GM12878 (cell line): ENCODE data around the gene STX16. TPM values are rescaled to one million over a fixed set of nuclear protein-coding genes. Genes with fewer than 3 reads are reported as not detected.

Experiments used
- ATAC-seq: fragments of 200-7000 bp; cut with Tn5 transposase; 3 replicates; pipeline ENCODE4 v1.9.1; 2020; ENCODE audit warnings: mild to moderate bottlenecking, moderate library complexity
- BruUV-seq: library from RNA; stranded (reverse); fragments of 400-500 nt; replicated peaks from 2 replicates; lab custom pipeline; 2021; lab: Mats Ljungman, UMichigan
- CTCF ChIA-PET: fragments of 300-600 bp; sonication (Branson Sonifier 250); formaldehyde crosslinking; extraction: SDS; loops from one replicate; lab custom pipeline; 2021; ENCODE audit warnings: inconsistent platforms; lab: Yijun Ruan, JAX
- POLR2A ChIA-PET: fragments of 350-600 bp; formaldehyde crosslinking; extraction: SDS; loops from one replicate; lab custom pipeline; 2021; ENCODE audit warnings: inconsistent platforms; lab: Charles Lee
- RAD21 ChIA-PET: fragments of 300-600 bp; sonication (Branson Sonifier 250); formaldehyde crosslinking; loops from one replicate; lab custom pipeline; 2023; ENCODE audit warnings: antibody characterized with exemption; ENCODE audit not compliant: unreplicated experiment; lab: Charles Lee
- SMC1A ChIA-PET: fragments of 300-600 bp; sonication (Branson Sonifier 250); formaldehyde crosslinking; loops from one replicate; lab custom pipeline; 2023; ENCODE audit not compliant: unreplicated experiment, uncharacterized antibody; lab: Charles Lee
- DNase-seq: peaks from one replicate; pipeline ENCODE4 v3.0.0-alpha.2; 2011; ENCODE audit warnings: low read depth, low spot score
- FAIRE-seq: peaks from 3 replicates; lab custom pipeline; 2011; peaks lifted over from hg19 to GRCh38; lab: Jason Lieb, UNC
- H2AFZ ChIP-seq: 2 replicates; pipeline ENCODE4 v1.6.0; 2011; ENCODE audit warnings: low read depth, low read length, control low read depth; ENCODE audit not compliant: control insufficient read depth
- H3K27ac ChIP-seq: 2 replicates; pipeline ENCODE4 v1.5.1; 2011; ENCODE audit warnings: control low read depth; ENCODE audit not compliant: control insufficient read depth, insufficient read depth
- H3K27me3 ChIP-seq, 2 experiments: replicated peaks in 1 of 2; 2 replicates each; pipeline versions ENCODE4 v1.6.0 to v1.6.1; 2011; ENCODE audit warnings: low read length in 1 of 2; ENCODE audit not compliant: control insufficient read depth in 2 of 2, insufficient read depth in 2 of 2
- H3K36me3 ChIP-seq, 2 experiments: 2 replicates each; pipeline ENCODE4 v1.5.1; 2011; ENCODE audit warnings: low read length in 1 of 2; ENCODE audit not compliant: control insufficient read depth in 2 of 2, insufficient read depth in 2 of 2
- H3K4me1 ChIP-seq: 2 replicates; pipeline ENCODE4 v1.6.1; 2011; ENCODE audit warnings: mild to moderate bottlenecking, low read length, moderate library complexity, mixed read lengths; ENCODE audit not compliant: control insufficient read depth, insufficient read depth
- H3K4me2 ChIP-seq: 2 replicates; pipeline ENCODE4 v1.6.0; 2011; ENCODE audit warnings: control low read depth; ENCODE audit not compliant: control insufficient read depth, insufficient read depth
- H3K4me3 ChIP-seq: fragments of 200-600 bp; sonication (generic); 2 replicates; pipeline ENCODE4 v1.5.1; 2016
- H3K79me2 ChIP-seq: 2 replicates; pipeline ENCODE4 v1.6.0; 2011; ENCODE audit warnings: low read length; ENCODE audit not compliant: control insufficient read depth, insufficient read depth
- H3K9ac ChIP-seq: 2 replicates; pipeline ENCODE4 v1.8.0; 2011; ENCODE audit warnings: low read length, control low read depth, mixed read lengths; ENCODE audit not compliant: control insufficient read depth, insufficient read depth
- H3K9me3 ChIP-seq: replicated peaks from 3 replicates; pipeline ENCODE4 v1.5.1; 2011; ENCODE audit warnings: mild to moderate bottlenecking, low read length; ENCODE audit not compliant: control insufficient read depth, insufficient read depth
- H4K20me1 ChIP-seq: 2 replicates; pipeline ENCODE4 v1.6.0; 2011; ENCODE audit not compliant: control insufficient read depth, insufficient read depth
- DPF2 ChIP-seq: fragments of 450-650 bp; IDR thresholded peaks from 2 replicates; pipeline ENCODE4 v1.6.1; 2017; ENCODE audit warnings: mild to moderate bottlenecking
- EED ChIP-seq: sonication (generic); IDR thresholded peaks from 2 replicates; pipeline ENCODE4 v1.6.1; 2016; ENCODE audit warnings: antibody characterized with exemption, low read depth
- EP300 ChIP-seq, 2 experiments: fragments of 150-350 bp in 1 of 2; IDR thresholded peaks; 2 replicates each; pipeline ENCODE4 v1.6.1; 2011 to 2012; ENCODE audit warnings: low read depth in 2 of 2, low read length in 2 of 2, borderline replicate concordance in 1 of 2, improper control_type of control experiment in 1 of 2, inconsistent platforms in 1 of 2; ENCODE audit not compliant: control insufficient read depth in 1 of 2
- FOS ChIP-seq: IDR thresholded peaks from 3 replicates; pipeline ENCODE4 v1.6.1; 2011; ENCODE audit warnings: borderline replicate concordance; ENCODE audit not compliant: insufficient read length; ENCODE audit errors: extremely low read depth
- HDAC2 ChIP-seq: fragments of 200-600 bp; sonication (generic); IDR thresholded peaks from 2 replicates; pipeline ENCODE4 v1.6.1; 2017
- HDAC6 ChIP-seq: fragments of 200-600 bp; sonication (generic); IDR thresholded peaks from one replicate; pipeline ENCODE4 v1.8.0; 2017; ENCODE audit warnings: antibody characterized with exemption; ENCODE audit not compliant: unreplicated experiment
- HDGF ChIP-seq: fragments of 450-650 bp; IDR thresholded peaks from 2 replicates; pipeline ENCODE4 v1.6.1; 2016; ENCODE audit warnings: antibody characterized with exemption
- IKZF1 ChIP-seq: fragments of 450-650 bp; conservative IDR thresholded peaks from 2 replicates; pipeline ENCODE4 v1.6.1; 2017; ENCODE audit warnings: antibody characterized with exemption, mild to moderate bottlenecking
- JUND ChIP-seq: IDR thresholded peaks from 2 replicates; pipeline ENCODE4 v1.6.1; 2012; ENCODE audit warnings: low read depth, mild to moderate bottlenecking, low read length, improper control_type of control experiment, moderate library complexity
- MYB ChIP-seq: fragments of 150-350 bp; IDR thresholded peaks from 2 replicates; pipeline ENCODE4 v1.6.1; 2014; ENCODE audit warnings: mild to moderate bottlenecking, low read depth, low read length, borderline replicate concordance
- SMARCA5 ChIP-seq: fragments of 450-650 bp; IDR thresholded peaks from 2 replicates; pipeline ENCODE4 v1.6.1; 2017; ENCODE audit warnings: mild to moderate bottlenecking
- TCF3 ChIP-seq: IDR thresholded peaks from 2 replicates; pipeline ENCODE4 v1.6.1; 2012; ENCODE audit warnings: low read depth, mild to moderate bottlenecking, low read length, borderline replicate concordance; ENCODE audit not compliant: insufficient read depth
- ZNF207 ChIP-seq: fragments of 450-650 bp; IDR thresholded peaks from 2 replicates; pipeline ENCODE4 v1.6.1; 2014; ENCODE audit warnings: antibody characterized with exemption, mild to moderate bottlenecking, borderline replicate concordance
- WGBS: methylation state at CpG from one replicate; pipeline ENCODE4 v1.1.6; 2016; ENCODE audit warnings: low lambda C conversion rate; ENCODE audit not compliant: insufficient replicate concordance, insufficient coverage; ENCODE audit errors: missing lambda C conversion rate; 5-methylcytosine and 5-hydroxymethylcytosine counted together
- in situ Hi-C: fragments of 300-500 bp; cut with MboI; formaldehyde crosslinking; loops from 9 replicates; pipeline ENCODE4 v1.14.3; 2018; ENCODE audit warnings: mixed read lengths
- intact Hi-C: fragments of 100-400 bp; cut with micrococcal nuclease; formaldehyde crosslinking; loops from one replicate; pipeline ENCODE4 v1.14.2; 2022; ENCODE audit not compliant: unreplicated experiment
- polyA plus RNA-seq, 11 experiments: library from polyadenylated mRNA; depleted of rRNA in 4 of 11; unstranded in 6 of 11; stranded (reverse) in 5 of 11; fragments of >200 nt; fragmentation: Nextera tagmentation in 4 of 11; fragmentation: Illumina TruSeq in 1 of 11; extraction: Ambion mirVana in 4 of 11; extraction: Trizol in 1 of 11; gene quantifications; 1 replicate in 1 of 11; 2 replicates in 10 of 11; pipeline versions ENCODE4 v1.2.1 to v1.2.3, GENCODE V29; 2011 to 2016; ENCODE audit warnings: inconsistent platforms in 2 of 11, missing spikeins in 2 of 11, low read depth in 1 of 11
- total RNA-seq, 4 experiments: library from RNA; depleted of rRNA in 3 of 4; stranded (reverse); fragments of >200 nt in 3 of 4; fragmentation: Illumina TruSeq in 1 of 4; extraction: Trizol in 1 of 4; gene quantifications; 2 replicates each; pipeline versions ENCODE4 v1.2.1 to v1.2.3, GENCODE V29; 2013 to 2021
- TF ChIP-seq, protein P1 (sequence below): IDR thresholded peaks from 2 replicates; pipeline ENCODE4 v1.6.1; 2011; ENCODE audit warnings: borderline replicate concordance, low read depth, mild to moderate bottlenecking, moderate library complexity, low read length; ENCODE audit not compliant: insufficient read depth, poor library complexity, severe bottlenecking

Gene STX16
- total and polyA plus RNA-seq, 10 of the 15 experiments (the other 5 are each of a cell fraction or from before 2014, with no cell fraction given), result 6.3 to 68.4 (median 35.8) TPM

DNA sequence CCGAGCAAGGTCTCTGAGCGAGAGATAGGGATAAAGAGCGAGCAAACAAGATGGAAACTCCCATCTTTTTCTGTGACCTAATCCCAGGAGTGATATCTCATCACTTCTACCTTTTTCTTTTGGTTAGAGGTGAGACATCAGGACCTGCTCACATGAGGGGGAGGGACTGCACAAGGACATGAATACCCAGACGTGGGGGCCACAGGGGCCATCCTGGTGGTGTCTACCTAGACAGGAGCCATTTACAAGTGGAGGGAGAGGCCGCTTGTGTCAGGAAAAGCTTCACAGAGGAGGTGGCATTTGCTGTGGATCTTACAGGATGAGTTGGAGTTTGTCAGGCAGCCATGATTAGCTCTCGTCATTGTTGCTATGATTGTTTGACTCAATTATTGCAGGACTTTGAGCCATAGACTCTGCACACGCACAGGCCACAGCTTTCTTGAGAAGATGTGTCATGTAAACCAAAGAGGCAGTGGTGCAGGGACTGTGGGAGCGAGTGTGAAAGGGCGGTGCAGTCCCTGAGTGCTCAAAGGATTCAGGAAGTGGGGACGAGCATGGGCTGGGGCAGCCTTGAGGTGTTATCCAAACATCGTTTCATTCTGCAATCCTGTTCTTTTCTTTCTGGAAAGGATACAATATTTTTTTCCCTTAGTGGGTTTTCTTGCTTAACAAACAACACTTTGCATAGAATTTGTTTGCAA, 49.2 kb downstream of the STX16 start:
- BruUV-seq, result no TSS peak
- RAD21 ChIA-PET, result no interaction called here
- Histone ChIP-seq H3K9ac (no peak overlapping the region), H3K36me3 (peaks cover 1 to 3% of the 10 kb centered on the region in 2 experiments; a peak in 3 of 4 replicates), H3K79me2 (no peaks in the 10 kb centered on the region), H4K20me1 (no peaks in the 10 kb centered on the region), H3K4me3 (no peak overlapping the region), H3K9me3 (no peaks in the 10 kb centered on the region), H3K4me2 (no peak overlapping the region), H3K27me3 (no peaks in the 10 kb centered on the region), H2AFZ (no peak overlapping the region), H3K4me1 (no peaks in the 10 kb centered on the region), H3K27ac (no peak overlapping the region)
- ATAC-seq (no peak), FAIRE-seq (no peak), DNase-seq (no peak)
- in situ Hi-C loops (no loop called here), intact Hi-C loops (no loop called here)
- POLR2A ChIA-PET, result no interaction called here
- SMC1A ChIA-PET, result interaction anchor here (0.6 kb wide), 1 partner anchor 241 kb away, joined by 3 read pairs; no protein-coding TSS in a partner anchor
- TF ChIP-seq HDAC6, result no peak
- TF ChIP-seq TCF3, result 0 out of 2 replicates have a peak, but pooled peaks have one; percentile 27
- TF ChIP-seq, protein P1, sequence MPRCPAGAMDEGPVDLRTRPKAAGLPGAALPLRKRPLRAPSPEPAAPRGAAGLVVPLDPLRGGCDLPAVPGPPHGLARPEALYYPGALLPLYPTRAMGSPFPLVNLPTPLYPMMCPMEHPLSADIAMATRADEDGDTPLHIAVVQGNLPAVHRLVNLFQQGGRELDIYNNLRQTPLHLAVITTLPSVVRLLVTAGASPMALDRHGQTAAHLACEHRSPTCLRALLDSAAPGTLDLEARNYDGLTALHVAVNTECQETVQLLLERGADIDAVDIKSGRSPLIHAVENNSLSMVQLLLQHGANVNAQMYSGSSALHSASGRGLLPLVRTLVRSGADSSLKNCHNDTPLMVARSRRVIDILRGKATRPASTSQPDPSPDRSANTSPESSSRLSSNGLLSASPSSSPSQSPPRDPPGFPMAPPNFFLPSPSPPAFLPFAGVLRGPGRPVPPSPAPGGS, result peak; percentile 69
- WGBS, result 82% methylated on average over 11 of the region's 11 CpGs
- CTCF ChIA-PET, result no interaction called here

DNA sequence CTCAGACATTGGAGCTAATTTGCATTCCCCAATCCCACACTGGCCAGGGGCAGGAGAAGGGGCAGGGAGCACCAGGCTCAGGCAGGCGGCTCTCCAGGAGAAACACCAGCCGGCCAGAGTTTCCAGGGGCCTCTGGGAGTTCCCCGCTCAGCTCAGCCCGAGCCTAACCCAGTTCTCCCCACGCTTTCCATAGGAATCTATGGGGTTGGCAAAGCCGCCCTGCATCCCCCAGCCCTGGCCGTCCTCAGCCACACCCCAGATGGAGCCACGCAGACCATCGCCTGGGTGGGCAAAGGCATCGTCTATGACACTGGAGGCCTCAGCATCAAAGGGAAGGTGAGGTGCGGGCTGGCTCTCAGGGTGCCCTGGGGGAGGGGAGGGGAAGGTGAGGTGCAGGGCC, 49.7 kb downstream of the STX16 start:
- DNase-seq (no peak), FAIRE-seq (no peak)
- RAD21 ChIA-PET, result no interaction called here
- Histone ChIP-seq H3K4me3 (no peak overlapping the region), H3K27me3 (no peaks in the 10 kb centered on the region), H3K79me2 (no peaks in the 10 kb centered on the region), H4K20me1 (no peaks in the 10 kb centered on the region), H2AFZ (no peak overlapping the region), H3K9ac (no peak overlapping the region), H3K4me2 (no peak overlapping the region)
- intact Hi-C loops, result no loop called here
- SMC1A ChIA-PET, result no interaction called here
- no TSS peak for BruUV-seq
- in situ Hi-C loops, result no loop called here
- TF ChIP-seq MYB (no peak), JUND (no peak), HDGF (no peak), DPF2 (no peak), IKZF1 (no peak), SMARCA5 (no peak), EED (no peak), EP300 (IDR thresholded peaks at IDR 0.05; ENCODE audit: borderline replicate concordance in 1 of 2, control insufficient read depth in 1 of 2, low read depth in 2 of 2, low read length in 2 of 2) (no peak), FOS (no peak), HDAC2 (no peak), ZNF207 (no peak)
- TF ChIP-seq, all 136 proteins: peak for 0
- Histone ChIP-seq H3K9me3 (no peaks in the 10 kb centered on the region), H3K36me3 (peaks cover 1 to 3% of the 10 kb centered on the region in 2 experiments; a peak in 3 of 4 replicates), H3K4me1 (no peaks in the 10 kb centered on the region), H3K27ac (no peak overlapping the region)
- CTCF ChIA-PET, result no interaction called here
- POLR2A ChIA-PET, result no interaction called here
- ATAC-seq, result no peak
- WGBS, result 99% methylated on average over 10 of the region's 11 CpGs
